Germinal center (tissue), 1 donor: Measurements from ENCODE around the gene FOXJ3.
"Not testable (repeated sequence)": the region's sequence is repeated elsewhere in the genome, so short reads cannot be mapped to it uniquely, and the experiment has no call there.

Experiments
- DNase-seq: peaks from one replicate; pipeline ENCODE4 v3.0.0; 2012; ENCODE audit warnings: mixed read lengths, low spot score

The FOXJ3 gene

GRCh38 chr1:42251042-42251441 lies 84.0 kb downstream of the FOXJ3 start:
- no peak for DNase-seq

- no peak for DNase-seq
These were observed 84.9 kb downstream of the FOXJ3 start for GRCh38 chr1:42250164-42250563.

GRCh38 chr1:42240966-42241755 lies 93.9 kb downstream of the FOXJ3 start:
- no peak for DNase-seq

- DNase-seq, result no peak
These were observed 95.5 kb downstream of the FOXJ3 start for GRCh38 chr1:42239555-42239954.

- no peak for DNase-seq
These were observed 96.0 kb downstream of the FOXJ3 start for GRCh38 chr1:42239041-42239440.

- no peak for DNase-seq
These were observed 103.8 kb downstream of the FOXJ3 start for GRCh38 chr1:42231253-42231652.

- DNase-seq, result no peak
These were observed 106.1 kb downstream of the FOXJ3 start for GRCh38 chr1:42228938-42229337.

- no peak for DNase-seq
These were observed 112.0 kb downstream of the FOXJ3 start for GRCh38 chr1:42223036-42223435.

GRCh38 chr1:42221952-42222606 lies 113.0 kb downstream of the FOXJ3 start:
- DNase-seq, result no peak

- DNase-seq, result no peak
These were observed 113.6 kb downstream of the FOXJ3 start for GRCh38 chr1:42221456-42221855.

GRCh38 chr1:42219627-42220026 lies 115.4 kb downstream of the FOXJ3 start:
- DNase-seq, result no peak

GRCh38 chr1:42214447-42214871 lies 120.6 kb downstream of the FOXJ3 start:
- no peak for DNase-seq

GRCh38 chr1:42211224-42211623 lies 123.8 kb downstream of the FOXJ3 start:
- no peak for DNase-seq

- DNase-seq, result no peak
These were observed 124.5 kb downstream of the FOXJ3 start for GRCh38 chr1:42210421-42211133.

- no peak for DNase-seq
These were observed 125.3 kb downstream of the FOXJ3 start for GRCh38 chr1:42209526-42210251.

- DNase-seq, result not testable (repeated sequence)
These were observed 128.1 kb downstream of the FOXJ3 start for GRCh38 chr1:42206930-42207329.

GRCh38 chr1:42206164-42206563 lies 128.9 kb downstream of the FOXJ3 start:
- no peak for DNase-seq

- DNase-seq, result no peak
These were observed 133.0 kb downstream of the FOXJ3 start for GRCh38 chr1:42201986-42202385.

GRCh38 chr1:42198251-42198650 lies 136.8 kb downstream of the FOXJ3 start:
- no peak for DNase-seq

- DNase-seq, result no peak
These were observed 139.2 kb downstream of the FOXJ3 start for GRCh38 chr1:42195841-42196240.

GRCh38 chr1:42192106-42192505 lies 142.9 kb downstream of the FOXJ3 start:
- no peak for DNase-seq

- DNase-seq, result no peak
These were observed 143.7 kb downstream of the FOXJ3 start for GRCh38 chr1:42191319-42191718.
